Neuron (in vitro differentiated cells): Measurements from ENCODE around the gene CCDC7.
"Not testable (repeated sequence)": the region's sequence is repeated elsewhere in the genome, so short reads cannot be mapped to it uniquely, and the experiment has no call there.

Experiments used
- H2AFZ ChIP-seq: one replicate; pipeline ENCODE4 v1.6.1; 2013; ENCODE audit warnings: low read depth, mild to moderate bottlenecking, inconsistent platforms, low read length, moderate library complexity
- H3K27me3 ChIP-seq: one replicate; pipeline ENCODE4 v1.6.1; 2013; ENCODE audit warnings: low read length; ENCODE audit not compliant: insufficient read depth
- H3K36me3 ChIP-seq: one replicate; pipeline ENCODE4 v1.6.1; 2013; ENCODE audit warnings: low read length; ENCODE audit not compliant: insufficient read depth
- H3K4me1 ChIP-seq: one replicate; pipeline ENCODE4 v1.6.1; 2013; ENCODE audit warnings: low read length; ENCODE audit not compliant: insufficient read depth
- H3K4me3 ChIP-seq: 2 replicates; pipeline ENCODE4 v1.5.1; 2013; ENCODE audit warnings: mild to moderate bottlenecking, low read length, moderate library complexity
- H3K9me3 ChIP-seq: one replicate; pipeline ENCODE4 v1.6.1; 2013; ENCODE audit warnings: low read length

The CCDC7 gene

DNA sequence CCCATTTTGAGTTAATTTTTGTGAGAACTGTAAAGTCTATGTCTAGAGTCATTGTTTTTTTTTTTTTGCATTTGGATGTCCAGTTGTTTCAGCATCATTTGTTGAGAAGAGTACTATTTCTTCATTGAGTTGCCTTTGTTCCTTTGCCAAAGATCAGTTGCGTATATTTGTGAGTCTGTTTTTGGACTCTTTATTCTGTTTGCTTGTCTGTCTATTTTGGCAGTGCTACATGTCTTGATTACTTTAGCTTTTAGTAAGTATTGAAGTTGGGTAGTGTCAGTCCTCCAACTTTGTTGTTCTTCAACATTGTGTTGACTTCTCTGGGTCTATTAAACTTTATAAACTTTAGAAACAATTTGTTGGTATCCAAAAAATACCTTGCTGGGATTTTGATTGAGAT, 31.6 kb downstream of the CCDC7 start:
- no peak overlapping the region for H2AFZ ChIP-seq
- no peaks in the 10 kb centered on the region for H3K9me3 ChIP-seq
- no peak overlapping the region for H3K4me3 ChIP-seq
- H3K4me1 ChIP-seq = no peaks in the 10 kb centered on the region
- H3K27me3 ChIP-seq = no peaks in the 10 kb centered on the region
- peaks cover 4% of the 10 kb centered on the region for H3K36me3 ChIP-seq

DNA sequence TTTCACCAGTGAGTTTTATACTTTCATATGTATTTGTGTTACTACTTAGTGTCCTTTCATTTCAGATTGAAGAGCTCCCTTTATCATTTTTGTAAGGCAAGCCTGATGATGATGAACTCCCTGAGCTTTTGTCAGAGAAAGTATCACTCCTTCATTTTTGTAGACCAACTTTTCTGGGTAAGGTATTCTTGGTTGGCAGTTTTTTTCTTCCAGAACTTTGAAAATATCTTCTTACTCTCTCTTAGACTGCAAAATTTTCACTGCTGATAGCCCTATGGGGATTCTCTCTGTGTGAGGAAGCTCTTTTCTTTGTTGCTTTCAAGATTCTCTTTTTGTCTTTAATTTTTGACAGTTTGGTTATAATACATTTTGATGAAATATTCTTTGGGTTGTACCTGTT, 35.7 kb downstream of the CCDC7 start:
- no peaks in the 10 kb centered on the region for H3K4me1 ChIP-seq
- no peaks in the 10 kb centered on the region for H3K36me3 ChIP-seq
- no peaks in the 10 kb centered on the region for H3K9me3 ChIP-seq
- no peak overlapping the region for H3K4me3 ChIP-seq
- H3K27me3 ChIP-seq = no peaks in the 10 kb centered on the region
- H2AFZ ChIP-seq = no peak overlapping the region

DNA sequence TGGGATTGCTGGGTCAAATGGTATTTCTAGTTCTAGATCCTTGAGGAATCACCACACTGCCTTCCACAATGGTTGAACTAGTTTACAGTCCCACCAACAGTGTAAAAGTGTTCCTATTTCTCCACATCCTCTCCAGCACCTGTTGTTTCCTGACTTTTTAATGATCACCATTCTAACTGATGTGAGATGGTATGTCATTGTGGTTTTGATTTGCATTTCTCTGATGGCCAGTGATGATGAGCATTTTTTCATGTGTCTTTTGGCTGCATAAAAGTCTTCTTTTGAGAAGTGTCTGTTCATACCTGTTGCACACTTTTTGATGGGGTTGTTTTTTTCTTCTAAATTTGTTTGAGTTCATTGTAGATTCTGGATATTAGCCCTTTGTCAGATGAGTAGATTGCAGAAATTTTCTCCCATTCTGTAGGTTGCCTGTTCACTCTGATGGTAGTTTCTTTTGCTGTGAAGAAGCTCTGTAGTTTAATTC, 37.1 kb downstream of the CCDC7 start:
- not testable (repeated sequence) for H2AFZ ChIP-seq, H3K4me1 ChIP-seq

DNA sequence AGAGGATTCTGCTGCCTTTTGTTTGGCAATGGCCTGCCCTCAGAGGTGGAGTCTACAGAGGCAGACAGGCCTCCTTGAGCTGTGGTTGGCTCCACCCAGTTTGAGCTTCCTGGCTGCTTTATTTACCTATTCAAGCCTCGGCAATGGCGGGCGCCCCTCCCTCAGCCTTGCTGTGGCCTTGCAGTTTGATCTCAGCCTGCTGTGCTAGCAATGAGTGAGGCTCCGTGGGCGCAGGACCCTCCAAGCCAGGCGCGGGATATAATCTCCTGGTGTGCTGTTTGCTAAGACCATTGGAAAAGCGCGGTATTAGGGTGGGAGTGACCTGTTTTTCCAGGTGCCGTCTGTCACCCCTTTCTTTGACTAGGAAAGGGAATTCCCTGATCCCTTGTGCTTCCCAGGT, 42.1 kb downstream of the CCDC7 start:
- not testable (repeated sequence) for H3K36me3 ChIP-seq, H3K4me3 ChIP-seq, H3K27me3 ChIP-seq, H3K4me1 ChIP-seq, H3K9me3 ChIP-seq, H2AFZ ChIP-seq

More for the DNA sequence above, 37.1 kb downstream of the CCDC7 start:
- not testable (repeated sequence) for H3K9me3 ChIP-seq, H3K36me3 ChIP-seq, H3K27me3 ChIP-seq, H3K4me3 ChIP-seq

DNA sequence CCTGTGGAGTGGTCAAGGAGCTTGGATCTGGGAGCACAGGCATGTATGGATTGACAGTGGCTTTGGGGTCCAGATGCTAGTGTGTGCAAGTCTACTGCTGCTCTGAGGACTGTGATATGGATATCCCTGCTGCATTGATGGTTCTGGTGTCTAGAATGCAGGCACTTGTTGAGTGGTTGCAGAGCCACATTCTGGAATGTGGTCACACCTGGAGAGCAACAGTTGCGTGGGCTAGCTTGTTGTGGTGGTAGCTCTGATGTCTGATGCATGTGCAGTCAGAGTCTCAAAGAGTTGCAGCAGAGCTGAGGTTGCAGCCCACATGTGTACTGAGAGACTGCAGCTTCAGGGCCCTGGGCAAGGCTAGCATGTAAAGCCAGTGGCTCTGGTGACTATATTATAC, 43.2 kb downstream of the CCDC7 start:
- no peak overlapping the region for H3K4me3 ChIP-seq

DNA sequence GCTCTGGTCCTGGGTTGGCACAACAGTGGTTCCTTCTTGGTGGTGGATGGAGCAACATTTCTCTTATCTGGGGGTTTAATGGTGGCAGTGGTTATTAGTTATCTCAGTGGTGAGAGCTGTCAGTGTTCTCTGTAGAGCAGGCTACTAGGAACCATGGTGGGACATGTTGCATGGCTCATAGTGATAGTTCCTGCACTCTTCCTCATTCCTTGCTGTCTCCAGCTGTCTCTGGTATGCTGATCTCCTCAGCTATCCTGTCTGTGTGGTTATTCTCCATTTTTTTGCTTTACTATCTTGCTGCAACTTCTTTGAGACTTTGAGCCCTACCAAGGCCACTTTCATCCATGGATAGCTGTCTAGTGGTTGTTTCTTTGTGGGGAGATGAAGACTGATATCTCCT, 44.0 kb downstream of the CCDC7 start:
- Histone ChIP-seq H2AFZ (no peak overlapping the region), H3K9me3 (peaks cover 6% of the 10 kb centered on the region), H3K4me1 (no peaks in the 10 kb centered on the region), H3K36me3 (no peaks in the 10 kb centered on the region), H3K4me3 (no peak overlapping the region), H3K27me3 (no peaks in the 10 kb centered on the region)

More for the DNA sequence above, 43.2 kb downstream of the CCDC7 start:
- H3K4me1 ChIP-seq = no peaks in the 10 kb centered on the region
- H3K9me3 ChIP-seq = peaks cover 6% of the 10 kb centered on the region
- H3K27me3 ChIP-seq = no peaks in the 10 kb centered on the region
- H2AFZ ChIP-seq = no peak overlapping the region
- no peaks in the 10 kb centered on the region for H3K36me3 ChIP-seq

DNA sequence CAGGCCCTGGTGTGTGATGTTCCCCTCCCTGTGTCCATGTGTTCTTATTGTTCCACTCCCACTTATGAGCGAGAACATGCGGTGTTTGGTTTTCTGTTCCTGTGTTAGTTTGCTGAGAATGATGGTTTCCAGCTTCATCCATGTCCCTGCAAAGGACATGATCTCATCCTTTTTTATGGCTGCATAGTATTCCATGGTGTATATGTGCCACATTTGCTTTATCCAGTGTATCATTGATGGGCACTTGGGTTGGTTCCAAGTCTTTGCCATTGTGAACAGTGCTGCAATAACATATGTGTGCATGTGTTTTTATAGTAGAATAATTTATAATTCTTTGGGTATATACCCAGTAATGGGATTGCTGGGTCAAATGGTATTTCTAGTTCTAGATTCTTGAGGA, 48.6 kb downstream of the CCDC7 start:
- H3K27me3 ChIP-seq, H3K36me3 ChIP-seq, H3K4me3 ChIP-seq, H3K9me3 ChIP-seq, H3K4me1 ChIP-seq, H2AFZ ChIP-seq: not testable (repeated sequence)

DNA sequence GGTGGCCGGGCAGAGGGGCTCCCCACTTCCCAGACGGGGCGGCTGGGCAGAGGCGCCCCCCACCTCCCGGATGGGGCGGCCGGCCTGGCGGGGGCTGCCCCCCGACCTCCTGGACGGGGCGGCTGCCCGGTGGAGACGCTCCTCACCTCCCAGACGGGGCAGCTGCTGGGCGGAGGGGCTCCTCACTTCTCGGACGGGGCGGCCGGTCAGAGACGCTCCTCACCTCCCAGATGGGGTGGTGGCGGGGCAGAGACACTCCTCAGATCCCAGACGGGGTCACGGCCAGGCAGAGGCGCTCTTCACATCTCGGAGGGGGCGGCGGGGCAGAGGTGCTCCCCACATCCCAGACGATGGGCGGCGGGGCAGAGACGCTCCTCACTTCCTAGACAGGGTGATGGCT, 54.2 kb downstream of the CCDC7 start:
- H3K4me1 ChIP-seq, H3K27me3 ChIP-seq, H3K9me3 ChIP-seq, H3K36me3 ChIP-seq, H2AFZ ChIP-seq, H3K4me3 ChIP-seq: not testable (repeated sequence)

DNA sequence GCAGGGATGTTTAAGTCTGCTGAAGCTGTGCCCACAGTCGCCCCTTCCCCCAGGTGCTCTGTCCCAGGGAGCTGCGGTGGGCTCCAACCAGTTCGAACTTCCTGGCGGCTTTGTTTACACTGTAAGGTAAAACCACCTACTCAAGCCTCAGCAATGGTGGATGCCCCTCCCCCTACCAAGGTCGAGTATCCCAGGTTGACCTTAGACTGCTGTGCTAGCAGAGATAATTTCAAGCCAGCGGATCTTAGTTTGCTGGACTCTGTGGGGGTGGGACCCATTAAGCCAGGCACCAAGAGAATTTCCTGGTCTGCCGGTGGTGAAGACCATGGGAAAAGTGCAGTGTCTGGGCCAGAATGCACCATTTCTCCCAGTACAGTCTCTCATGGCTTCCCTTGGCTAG, 56.0 kb downstream of the CCDC7 start:
- no peaks in the 10 kb centered on the region for H3K27me3 ChIP-seq
- H3K4me1 ChIP-seq = no peaks in the 10 kb centered on the region
- H3K9me3 ChIP-seq = peaks cover 10% of the 10 kb centered on the region
- no peaks in the 10 kb centered on the region for H3K36me3 ChIP-seq
- no peak overlapping the region for H2AFZ ChIP-seq
- H3K4me3 ChIP-seq = no peak overlapping the region

DNA sequence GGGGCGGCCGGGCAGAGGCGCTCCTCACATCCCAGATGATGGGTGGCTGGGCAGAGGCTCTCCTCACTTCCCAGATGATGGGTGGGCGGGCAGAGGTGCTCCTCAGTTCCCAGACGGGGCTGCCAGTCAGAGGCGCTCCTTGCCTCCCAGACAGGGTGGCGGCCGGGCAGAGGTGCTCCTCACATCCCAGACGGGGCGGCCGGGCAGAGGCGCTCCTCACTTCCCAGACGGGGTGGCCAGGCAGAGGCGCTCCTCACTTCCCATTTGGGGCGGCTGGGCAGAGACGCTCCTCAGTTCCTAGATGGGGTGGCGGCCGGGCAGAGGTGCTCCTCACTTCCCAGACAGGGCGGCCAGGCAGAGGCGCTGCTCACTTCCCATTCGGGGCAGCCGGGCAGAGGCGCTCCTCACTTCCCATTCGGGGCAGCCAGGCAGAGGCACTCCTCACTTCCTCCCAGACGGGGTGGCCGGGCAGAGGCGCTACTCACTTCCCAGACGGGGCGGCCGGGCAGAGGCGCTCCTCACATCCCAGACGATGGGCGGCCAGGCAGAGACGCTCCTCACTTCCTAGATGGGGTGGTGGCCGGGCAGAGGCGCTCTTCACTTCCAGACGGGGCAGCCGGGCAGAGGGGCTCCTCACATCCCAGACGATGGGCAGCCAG, 60.0 kb downstream of the CCDC7 start:
- H3K9me3 ChIP-seq, H3K4me3 ChIP-seq, H3K36me3 ChIP-seq, H3K4me1 ChIP-seq, H3K27me3 ChIP-seq, H2AFZ ChIP-seq: not testable (repeated sequence)

DNA sequence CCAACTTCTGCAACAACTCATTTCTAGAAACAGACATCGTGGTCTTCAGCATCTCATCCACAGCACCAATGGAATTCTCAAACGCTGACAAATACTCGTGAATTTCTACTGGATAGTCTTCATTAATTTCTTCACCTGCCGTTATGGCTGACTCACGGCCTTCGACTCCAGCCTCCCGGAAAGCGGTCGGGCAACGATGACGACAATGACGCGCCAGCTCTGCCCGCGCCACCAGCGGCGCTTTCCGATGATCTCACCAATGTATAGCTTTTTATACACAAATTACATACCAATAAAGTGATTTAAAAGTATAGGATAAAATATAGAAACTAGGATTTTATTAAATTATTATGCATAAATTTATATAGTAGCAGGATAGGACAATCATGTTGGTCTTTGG, 65.7 kb downstream of the CCDC7 start:
- no peaks in the 10 kb centered on the region for H3K9me3 ChIP-seq
- H2AFZ ChIP-seq = no peak overlapping the region
- H3K36me3 ChIP-seq = no peaks in the 10 kb centered on the region
- H3K27me3 ChIP-seq = no peaks in the 10 kb centered on the region
- no peaks in the 10 kb centered on the region for H3K4me1 ChIP-seq
- no peak overlapping the region for H3K4me3 ChIP-seq

DNA sequence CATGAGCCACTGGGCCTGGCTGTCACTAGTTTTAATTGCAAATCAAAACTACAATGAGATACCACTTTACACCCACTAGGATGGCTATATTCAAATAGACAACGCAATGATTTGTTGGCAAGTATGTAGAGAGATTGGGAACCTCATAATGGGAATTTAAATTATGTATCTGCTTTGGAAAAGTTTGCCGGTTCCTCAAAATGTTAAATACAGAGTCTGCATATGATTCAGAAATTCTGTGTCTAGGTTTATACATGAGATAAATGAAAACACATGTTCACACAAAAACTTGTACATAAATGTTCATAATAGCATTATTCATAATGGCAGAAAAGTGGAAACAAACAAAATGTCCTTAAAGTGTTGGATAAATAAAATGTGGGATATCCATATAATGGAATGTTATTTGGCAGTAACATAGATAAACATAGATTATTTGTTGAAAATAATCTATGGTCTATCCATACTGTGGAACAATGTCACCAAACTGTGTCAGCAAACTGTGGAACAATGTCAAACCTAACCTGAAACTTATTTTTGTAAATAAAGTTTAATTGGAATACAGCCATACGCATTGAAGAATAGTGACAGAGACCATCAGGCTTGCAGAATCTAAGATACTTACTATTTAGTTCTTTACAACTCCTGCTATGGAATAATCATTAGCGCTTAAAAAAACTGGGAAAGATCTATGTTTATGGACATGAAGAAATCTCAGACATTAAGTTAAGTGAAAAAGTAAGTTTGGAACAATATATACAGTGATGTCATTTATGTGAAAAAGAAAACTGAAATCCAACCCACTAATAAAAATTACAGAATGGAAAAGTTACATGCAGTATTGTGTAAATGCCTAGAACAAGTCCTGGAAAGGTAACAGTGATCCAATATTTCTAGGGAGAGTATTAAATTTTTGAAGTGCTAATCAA, 70.9 kb downstream of the CCDC7 start:
- Histone ChIP-seq H3K27me3 (no peaks in the 10 kb centered on the region), H3K4me1 (no peaks in the 10 kb centered on the region), H3K4me3 (no peak overlapping the region), H2AFZ (no peak overlapping the region), H3K36me3 (no peaks in the 10 kb centered on the region), H3K9me3 (no peaks in the 10 kb centered on the region)

DNA sequence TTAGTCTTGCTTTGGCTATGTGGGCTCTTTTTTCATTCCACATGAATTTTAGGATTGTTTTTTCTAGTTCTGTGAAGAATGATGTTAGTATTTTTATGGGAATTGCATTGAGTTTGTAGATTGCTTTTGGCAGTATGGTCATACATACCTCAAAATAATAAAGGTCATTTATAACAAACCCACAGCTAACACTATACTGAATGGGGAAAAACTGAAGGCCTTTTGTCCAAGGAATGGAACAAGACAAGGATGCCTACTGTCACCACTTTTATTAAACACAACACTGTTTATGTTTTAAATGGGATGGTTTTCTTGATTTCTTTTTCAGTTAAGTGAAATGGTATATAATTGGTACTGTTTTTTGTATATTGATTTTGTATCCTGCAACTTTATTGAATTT, 84.3 kb downstream of the CCDC7 start:
- peaks cover 2% of the 10 kb centered on the region for H3K9me3 ChIP-seq
- H3K36me3 ChIP-seq = no peaks in the 10 kb centered on the region
- H2AFZ ChIP-seq = no peak overlapping the region
- no peak overlapping the region for H3K4me3 ChIP-seq
- no peaks in the 10 kb centered on the region for H3K4me1 ChIP-seq
- H3K27me3 ChIP-seq = no peaks in the 10 kb centered on the region
